HG02973 (cell line): ENCODE measurements around the gene TYROBP.
"Not testable (repeated sequence)": the region's sequence is repeated elsewhere in the genome, so short reads cannot be mapped to it uniquely, and the experiment has no call there.

Source experiments
- ATAC-seq: cut with Tn5 transposase; IDR thresholded peaks from one replicate; pipeline ENCODE4 v1.9.1; 2021; ENCODE audit warnings: moderate library complexity; ENCODE audit not compliant: unreplicated experiment

Gene TYROBP

GRCh38 chr19:35908010-35908441, at the start of gene TYROBP:
TYROBP (minus strand) TSS chr19:35908295; CDS start chr19:35908228, 67 bp downstream.
- ATAC-seq: no peak

DNA sequence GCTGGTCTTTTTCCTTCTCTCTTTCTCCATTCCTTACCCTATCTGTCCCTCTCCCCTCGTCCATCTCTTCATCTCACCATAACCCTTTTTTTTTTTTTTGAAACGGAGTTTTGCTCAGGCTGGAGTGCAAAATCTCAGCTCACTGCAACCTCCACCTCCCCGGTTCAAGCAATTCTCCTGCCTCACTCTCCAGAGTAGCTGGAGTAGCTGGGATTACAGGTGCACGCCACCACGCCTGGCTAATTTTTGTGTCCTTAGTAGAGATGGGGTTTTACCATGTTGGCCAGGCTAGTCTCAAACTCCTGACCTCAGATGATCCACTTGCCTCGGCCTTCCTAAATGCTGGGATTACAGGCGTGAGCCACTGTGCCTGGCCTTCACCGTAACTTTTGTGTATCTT, 49.3 kb upstream of the TYROBP start:
- not testable (repeated sequence) for ATAC-seq

DNA sequence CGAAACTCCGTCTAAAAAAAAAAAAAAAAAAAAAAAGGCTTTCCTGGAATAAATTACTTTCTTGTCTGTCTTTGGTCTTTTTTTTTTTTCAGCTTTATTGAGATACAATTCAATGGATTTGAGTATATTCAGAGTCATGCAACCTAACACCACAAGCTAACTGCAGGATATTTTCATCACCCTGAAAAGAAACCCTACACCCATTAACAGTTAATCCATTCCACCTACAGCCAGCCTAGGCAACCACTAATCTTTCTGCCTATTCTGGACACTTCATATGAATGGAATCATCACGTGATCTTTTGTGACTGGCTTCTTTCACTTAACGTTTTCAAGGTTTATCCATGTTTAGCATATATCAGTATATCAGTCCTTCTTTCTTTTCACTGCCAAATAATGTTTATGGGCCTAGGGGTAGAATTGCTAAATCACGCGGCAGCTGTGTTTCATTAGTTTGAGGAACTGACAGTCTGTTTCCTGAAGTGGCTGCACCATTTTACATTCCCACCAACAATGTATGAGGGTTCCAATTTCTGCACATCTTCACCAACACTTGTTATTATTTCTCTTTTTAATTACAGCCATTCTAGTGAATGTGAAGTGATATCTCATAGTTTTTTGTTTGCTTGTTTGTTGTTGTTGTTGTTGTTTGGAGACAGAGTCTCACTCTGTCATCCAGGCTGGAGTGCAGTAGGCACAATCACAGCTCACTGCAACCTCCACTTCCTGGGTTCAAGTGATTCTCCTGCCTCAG, 48.0 kb upstream of the TYROBP start:
- no peak for ATAC-seq

DNA sequence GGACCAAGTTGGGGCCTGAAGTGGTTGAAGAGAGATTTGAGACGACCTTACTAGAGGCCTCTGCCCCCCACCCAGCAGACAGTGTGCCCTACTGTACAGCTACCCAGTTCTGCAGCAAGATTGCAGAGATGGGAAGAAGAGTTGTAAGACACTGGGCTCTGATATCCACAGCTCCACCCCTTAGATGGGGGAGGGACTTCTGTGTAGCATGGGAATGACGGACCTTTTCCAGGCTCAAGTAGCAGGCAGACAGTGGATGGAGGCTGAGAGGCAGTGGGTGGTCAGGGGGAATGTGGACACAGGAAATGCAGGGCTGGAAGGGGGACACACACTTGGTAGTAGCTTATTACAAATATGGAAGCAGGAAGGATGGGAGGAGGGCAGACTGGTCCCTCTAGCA, 41.0 kb upstream of the TYROBP start:
- no peak for ATAC-seq

- ATAC-seq: no peak
Observed at GRCh38 chr19:35946203-35946602, 38.1 kb upstream of the TYROBP start.

GRCh38 chr19:35945121-35945790, 37.2 kb upstream of the TYROBP start:
- ATAC-seq: no peak

DNA sequence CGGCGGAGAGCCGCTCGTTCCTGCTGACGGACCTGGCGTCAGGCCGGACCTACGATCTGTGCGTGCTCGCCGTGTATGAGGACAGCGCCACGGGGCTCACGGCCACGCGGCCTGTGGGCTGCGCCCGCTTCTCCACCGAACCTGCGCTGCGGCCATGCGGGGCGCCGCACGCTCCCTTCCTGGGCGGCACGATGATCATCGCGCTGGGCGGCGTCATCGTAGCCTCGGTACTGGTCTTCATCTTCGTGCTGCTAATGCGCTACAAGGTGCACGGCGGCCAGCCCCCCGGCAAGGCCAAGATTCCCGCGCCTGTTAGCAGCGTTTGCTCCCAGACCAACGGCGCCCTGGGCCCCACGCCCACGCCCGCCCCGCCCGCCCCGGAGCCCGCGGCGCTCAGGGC, 36.5 kb upstream of the TYROBP start:
- ATAC-seq: no peak

GRCh38 chr19:35943321-35944301, 35.5 kb upstream of the TYROBP start:
- no peak for ATAC-seq

DNA sequence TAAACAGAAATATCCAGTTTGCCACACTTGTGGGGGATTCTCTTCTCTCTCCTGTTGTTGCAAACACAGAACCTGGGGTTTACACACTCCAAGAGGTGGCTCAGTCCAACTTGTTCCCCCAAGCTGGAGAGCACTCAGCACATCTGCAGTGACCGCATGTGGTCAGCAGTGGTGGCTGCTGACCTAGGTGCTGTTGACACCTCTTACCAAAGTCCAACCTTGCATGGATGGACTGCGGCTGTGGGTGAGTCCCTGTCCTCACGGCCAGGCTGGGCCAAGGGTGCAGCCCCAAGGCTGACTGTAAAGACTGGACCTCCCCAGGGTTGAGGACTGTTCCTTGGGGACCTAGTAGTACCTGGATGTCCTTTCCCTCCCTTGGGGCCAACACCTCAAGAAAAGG, 34.1 kb upstream of the TYROBP start:
- no peak for ATAC-seq

GRCh38 chr19:35940839-35941238, 32.7 kb upstream of the TYROBP start:
- ATAC-seq: no peak

DNA sequence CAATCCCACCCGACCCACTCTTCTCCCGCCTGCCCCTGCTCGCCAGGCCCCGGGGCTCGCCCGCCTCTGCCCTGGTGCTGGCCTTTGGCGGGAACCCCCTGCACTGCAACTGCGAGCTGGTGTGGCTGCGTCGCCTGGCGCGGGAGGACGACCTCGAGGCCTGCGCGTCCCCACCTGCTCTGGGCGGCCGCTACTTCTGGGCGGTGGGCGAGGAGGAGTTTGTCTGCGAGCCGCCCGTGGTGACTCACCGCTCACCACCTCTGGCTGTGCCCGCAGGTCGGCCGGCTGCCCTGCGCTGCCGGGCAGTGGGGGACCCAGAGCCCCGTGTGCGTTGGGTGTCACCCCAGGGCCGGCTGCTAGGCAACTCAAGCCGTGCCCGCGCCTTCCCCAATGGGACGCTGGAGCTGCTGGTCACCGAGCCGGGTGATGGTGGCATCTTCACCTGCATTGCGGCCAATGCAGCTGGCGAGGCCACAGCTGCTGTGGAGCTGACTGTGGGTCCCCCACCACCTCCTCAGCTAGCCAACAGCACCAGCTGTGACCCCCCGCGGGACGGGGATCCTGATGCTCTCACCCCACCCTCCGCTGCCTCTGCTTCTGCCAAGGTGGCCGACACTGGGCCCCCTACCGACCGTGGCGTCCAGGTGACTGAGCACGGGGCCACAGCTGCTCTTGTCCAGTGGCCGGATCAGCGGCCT, 32.1 kb upstream of the TYROBP start:
- no peak for ATAC-seq

DNA sequence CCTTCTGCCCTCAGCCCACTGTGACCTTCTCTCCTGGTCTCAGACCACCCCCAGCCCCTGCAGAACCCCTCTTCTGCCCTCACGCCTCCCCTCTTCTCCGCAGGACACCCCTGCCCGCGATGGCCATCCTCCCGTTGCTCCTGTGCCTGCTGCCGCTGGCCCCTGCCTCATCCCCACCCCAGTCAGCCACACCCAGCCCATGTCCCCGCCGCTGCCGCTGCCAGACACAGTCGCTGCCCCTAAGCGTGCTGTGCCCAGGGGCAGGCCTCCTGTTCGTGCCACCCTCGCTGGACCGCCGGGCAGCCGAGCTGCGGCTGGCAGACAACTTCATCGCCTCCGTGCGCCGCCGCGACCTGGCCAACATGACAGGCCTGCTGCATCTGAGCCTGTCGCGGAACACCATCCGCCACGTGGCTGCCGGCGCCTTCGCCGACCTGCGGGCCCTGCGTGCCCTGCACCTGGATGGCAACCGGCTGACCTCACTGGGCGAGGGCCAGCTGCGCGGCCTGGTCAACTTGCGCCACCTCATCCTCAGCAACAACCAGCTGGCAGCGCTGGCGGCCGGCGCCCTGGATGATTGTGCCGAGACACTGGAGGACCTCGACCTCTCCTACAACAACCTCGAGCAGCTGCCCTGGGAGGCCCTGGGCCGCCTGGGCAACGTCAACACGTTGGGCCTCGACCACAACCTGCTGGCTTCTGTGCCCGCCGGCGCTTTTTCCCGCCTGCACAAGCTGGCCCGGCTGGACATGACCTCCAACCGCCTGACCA, 31.4 kb upstream of the TYROBP start:
- ATAC-seq: no peak

DNA sequence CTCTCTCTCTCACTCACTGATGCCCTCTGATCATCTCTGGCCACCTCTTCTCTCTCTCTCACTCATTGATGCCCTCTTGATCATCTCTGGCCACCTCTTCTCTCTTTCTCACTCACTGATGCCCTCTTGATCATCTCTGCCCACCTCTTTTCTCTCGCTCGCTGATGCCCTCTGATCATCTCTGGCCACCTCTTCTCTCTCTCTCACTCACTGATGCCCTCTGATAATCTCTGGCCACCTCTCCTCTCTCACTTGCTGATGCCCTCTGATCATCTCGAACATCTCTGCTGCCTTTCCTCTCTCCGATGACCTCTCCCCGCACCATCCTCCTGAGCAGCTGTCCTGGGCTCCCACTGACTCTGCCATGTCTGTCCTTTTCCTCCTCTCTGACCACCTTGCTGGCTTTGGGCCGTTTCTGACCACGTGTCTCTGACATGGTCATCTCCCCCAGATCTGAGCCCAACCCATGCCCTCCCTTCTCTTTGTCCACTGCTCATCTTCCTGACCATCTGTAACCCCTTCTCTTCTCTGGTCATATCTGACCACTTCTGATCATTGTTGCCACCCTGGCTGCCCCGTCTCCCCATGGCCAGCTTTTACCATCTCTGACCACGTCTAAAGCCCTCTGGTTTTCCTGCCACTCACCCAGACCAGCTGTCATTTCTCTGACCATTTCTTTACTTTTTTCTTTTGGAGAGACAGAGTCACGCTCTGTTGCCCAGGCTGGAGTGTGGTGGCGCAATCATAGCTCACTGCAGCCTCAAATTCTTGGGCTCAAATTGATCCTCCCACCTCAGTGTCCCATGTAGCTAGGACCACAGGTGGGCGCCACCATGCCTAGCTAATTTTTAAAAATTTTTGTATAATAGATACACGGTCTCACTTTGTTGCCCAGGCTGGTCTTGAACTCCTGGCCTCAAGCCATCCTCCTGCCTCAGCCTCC, 30.5 kb upstream of the TYROBP start:
- no peak for ATAC-seq

GRCh38 chr19:35937345-35938281, 29.5 kb upstream of the TYROBP start:
- no peak for ATAC-seq

DNA sequence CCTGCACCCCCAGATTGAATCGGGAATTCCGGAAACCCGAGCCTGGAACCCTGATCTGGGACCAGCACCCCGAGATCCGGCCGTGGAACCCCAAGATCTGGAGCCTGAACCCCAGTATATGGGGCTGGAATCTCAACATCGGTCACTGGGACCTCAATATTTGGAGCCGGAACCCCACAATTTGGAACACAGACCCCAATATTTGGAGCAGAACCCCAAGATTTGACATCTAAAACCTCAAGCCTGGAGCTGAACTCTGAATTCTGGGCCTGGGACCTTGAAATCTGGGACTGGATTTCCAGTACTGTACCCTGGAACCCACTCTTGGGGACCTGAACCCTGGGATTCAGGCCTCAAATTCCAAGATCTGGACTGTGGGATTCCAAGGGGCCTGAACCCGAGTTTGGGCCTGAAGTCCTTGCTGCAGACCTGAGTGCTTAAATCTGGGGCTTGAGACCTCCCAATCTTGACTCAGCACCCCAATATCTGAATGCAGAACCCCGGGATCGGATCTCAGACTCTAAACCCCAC, 28.7 kb upstream of the TYROBP start:
- no peak for ATAC-seq

DNA sequence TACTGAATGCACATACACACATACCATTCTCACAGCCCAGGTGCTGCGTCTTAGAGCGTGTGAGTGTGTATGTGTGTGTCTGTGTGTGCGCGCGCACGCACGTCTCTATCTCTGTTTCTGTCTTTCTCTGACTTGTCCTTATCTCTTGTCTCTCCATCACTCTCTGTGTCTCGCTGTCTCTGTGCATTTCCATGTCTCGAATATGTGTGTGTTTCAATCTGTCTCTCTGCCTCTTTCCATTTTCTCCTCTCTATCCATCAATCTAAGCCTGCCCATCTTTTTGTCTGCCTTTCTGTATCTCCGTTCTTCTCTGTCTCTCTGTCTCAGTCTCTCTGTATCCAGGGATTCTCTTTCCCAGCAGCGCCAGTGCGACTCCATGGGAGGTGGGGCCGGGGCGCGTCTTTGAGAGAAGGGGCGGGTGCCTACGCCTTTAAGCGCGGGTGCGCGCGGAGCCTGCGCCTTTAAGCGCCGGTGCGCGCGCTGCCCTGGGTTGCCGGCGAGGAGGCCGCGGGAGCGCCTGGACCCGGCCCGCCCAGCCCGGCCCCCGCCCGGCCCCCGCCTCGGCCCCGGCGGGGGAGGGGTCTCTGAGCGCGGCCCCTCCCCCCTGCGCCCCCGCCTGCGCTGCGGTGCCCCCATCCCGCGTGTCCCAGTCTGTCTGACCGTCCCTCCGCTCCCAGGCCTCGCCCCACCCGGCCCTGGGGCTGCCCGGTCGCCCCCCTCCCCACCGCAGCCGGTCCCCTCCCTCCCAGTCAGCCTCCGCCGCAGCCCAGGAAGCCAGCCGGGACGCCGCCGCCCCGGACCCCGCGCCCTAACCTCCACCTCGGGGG, 28.0 kb upstream of the TYROBP start, which contains the start of gene LRFN3:
Gene LRFN3, plus strand, starts transcription at position 464 of the 827 bp plus-strand sequence. CDS start 3,052 bp downstream, outside the sequence.
- ATAC-seq: no peak
